ENCODE results near the gene PCDHA10.
"Not testable (repeated sequence)": the region's sequence is repeated elsewhere in the genome, so short reads cannot be mapped to it uniquely, and the experiment has no call there.

PCDHA10 gene

DNA sequence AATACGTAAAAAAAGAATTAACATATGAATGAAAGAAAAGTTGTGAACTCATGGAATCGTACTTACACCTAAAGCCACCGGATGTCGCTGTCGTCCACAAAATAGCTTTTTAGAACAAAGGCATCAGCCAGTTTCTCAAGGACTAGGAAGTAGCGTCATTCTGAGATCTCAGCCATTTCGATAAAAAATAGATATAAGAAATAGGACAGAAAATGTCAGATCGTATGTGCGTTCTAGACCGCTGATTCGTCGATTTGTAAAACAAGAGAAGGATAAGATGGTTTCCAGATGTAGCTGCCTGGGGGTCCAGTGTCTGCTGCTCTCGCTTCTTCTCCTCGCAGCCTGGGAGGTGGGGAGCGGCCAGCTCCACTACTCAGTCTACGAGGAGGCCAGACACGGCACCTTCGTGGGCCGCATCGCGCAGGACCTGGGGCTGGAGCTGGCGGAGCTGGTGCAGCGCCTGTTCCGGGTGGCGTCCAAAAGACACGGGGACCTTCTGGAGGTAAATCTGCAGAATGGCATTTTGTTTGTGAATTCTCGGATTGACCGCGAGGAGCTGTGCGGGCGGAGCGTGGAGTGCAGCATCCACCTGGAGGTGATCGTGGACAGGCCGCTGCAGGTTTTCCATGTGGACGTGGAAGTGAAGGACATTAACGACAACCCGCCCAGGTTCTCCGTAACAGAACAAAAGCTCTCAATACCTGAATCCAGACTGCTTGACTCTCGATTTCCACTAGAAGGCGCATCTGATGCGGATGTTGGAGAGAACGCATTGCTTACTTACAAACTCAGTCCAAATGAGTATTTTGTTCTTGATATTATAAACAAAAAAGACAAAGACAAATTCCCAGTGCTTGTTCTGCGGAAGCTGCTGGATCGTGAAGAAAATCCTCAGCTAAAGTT, at the start of gene PCDHA10:
Gene PCDHA10 (plus strand): TSS at position 126 of the 903 bp plus-strand sequence. CDS start 152 bp downstream, at position 278.
- DNase-seq (ENCODE audit: low read depth, low spot score) = peak; percentile 64

DNA sequence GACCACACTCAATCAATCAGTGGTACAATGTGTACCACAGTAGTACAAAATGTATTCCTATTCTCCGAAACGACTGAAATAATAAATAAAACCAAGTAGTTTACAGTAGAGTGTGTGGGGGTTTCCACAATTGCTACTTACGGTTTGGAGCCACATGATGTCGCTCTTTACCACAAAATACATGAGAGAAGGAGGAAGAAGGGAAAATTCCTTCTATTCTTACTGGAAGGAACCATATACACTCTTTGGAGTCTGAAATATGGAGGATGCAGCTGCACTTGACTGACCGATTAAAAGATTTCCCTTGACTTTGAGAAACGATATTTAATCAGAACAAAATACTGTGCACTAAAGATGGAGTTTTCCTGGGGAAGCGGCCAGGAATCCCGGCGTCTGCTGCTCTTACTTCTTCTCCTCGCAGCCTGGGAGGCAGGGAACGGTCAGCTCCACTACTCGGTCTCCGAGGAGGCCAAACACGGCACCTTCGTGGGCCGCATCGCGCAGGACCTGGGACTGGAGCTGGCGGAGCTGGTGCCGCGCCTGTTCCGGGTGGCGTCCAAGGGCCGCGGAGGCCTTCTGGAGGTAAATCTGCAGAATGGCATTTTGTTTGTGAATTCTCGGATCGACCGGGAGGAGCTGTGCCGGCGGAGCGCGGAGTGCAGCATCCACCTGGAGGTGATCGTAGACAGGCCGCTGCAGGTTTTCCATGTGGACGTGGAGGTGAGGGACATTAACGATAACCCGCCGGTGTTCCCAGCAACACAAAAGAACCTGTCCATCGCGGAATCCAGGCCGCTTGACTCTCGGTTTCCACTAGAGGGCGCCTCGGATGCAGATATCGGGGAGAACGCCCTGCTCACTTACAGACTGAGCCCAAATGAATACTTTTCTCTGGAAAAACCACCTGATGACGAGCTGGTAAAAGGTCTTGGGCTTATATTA, 48.6 kb upstream of the PCDHA10 start, which contains the start of gene PCDHA4:
Gene PCDHA4 (plus strand): TSS at position 235 of the 942 bp plus-strand sequence.
- DNase-seq (ENCODE audit: low read depth, low spot score) = peak; percentile 85

- not testable (repeated sequence) for DNase-seq (ENCODE audit: low read depth, low spot score)
Measured at GRCh38 chr5:140808241-140808888, 47.3 kb upstream of the PCDHA10 start.

DNA sequence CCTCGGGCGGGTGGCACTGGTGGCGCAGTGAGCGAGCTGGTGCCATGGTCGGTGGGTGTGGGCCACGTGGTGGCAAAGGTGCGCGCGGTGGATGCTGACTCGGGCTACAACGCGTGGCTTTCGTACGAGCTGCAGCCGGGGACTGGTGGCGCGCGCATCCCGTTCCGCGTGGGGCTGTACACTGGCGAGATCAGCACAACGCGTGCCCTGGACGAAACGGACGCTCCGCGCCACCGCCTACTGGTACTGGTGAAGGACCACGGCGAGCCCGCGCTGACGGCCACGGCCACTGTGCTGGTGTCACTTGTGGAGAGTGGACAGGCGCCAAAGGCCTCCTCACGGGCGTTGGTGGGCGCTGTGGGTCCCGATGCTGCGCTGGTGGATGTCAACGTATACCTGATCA, 46.8 kb upstream of the PCDHA10 start:
- DNase-seq (ENCODE audit: low read depth, low spot score) = no peak

GRCh38 chr5:140821375-140822280, 34.1 kb upstream of the PCDHA10 start, which contains the start of gene PCDHA5:
Gene PCDHA5 (plus strand): TSS chr5:140821613.
- peak; percentile 34 for DNase-seq (ENCODE audit: low read depth, low spot score)

DNA sequence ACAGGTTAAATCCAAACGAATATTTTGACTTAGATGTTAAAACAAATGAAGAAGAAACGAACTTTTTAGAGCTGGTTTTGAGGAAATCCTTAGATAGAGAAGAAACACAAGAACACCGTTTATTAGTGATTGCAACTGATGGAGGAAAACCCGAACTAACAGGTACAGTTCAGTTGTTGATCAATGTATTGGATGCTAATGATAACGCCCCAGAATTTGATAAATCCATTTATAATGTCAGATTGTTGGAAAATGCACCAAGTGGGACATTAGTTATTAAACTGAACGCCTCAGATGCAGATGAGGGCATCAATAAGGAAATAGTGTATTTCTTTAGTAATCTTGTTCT, 33.4 kb upstream of the PCDHA10 start:
- no peak for DNase-seq (ENCODE audit: low read depth, low spot score)

GRCh38 chr5:140822969-140823368, 32.7 kb upstream of the PCDHA10 start:
- not testable (repeated sequence) for DNase-seq (ENCODE audit: low read depth, low spot score)

DNA sequence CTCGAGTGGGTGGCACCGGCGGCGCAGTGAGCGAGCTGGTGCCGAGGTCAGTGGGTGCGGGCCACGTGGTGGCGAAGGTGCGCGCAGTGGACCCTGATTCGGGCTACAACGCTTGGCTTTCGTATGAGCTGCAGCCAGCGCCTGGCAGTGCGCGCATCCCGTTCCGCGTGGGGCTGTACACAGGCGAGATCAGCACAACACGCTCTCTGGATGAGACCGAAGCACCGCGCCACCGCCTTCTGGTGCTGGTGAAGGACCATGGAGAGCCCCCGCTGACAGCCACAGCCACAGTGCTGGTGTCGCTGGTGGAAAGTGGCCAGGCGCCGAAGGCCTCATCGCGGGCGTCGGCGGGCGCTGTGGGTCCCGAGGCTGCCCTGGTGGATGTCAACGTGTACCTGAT, 32.2 kb upstream of the PCDHA10 start:
- no peak for DNase-seq (ENCODE audit: low read depth, low spot score)

DNA sequence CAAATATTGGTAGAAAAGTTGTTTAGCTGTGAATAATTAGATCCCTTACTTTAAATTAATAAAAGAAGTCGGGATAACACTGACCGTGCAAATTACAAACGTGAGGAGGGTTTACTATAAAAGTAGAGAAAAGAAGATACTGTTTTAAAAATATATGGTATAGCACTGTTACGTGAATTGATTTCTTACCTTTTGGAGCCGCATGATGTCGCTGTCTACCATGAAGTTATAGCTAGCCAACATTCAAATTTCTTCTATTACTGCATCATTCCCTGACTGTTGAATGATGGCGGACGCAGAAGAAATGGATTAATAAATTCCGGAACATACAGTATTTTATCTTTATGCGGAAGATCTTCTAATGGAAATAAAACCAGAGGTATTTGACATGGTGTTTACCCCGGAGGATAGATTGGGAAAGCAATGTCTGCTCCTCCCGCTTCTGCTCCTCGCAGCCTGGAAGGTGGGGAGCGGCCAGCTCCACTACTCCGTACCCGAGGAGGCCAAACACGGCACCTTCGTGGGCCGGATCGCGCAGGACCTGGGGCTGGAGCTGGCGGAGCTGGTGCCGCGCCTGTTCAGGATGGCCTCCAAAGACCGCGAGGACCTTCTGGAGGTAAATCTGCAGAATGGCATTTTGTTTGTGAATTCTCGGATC, 27.9 kb upstream of the PCDHA10 start, which contains the start of gene PCDHA6:
Gene PCDHA6 (plus strand): TSS at position 257 of the 658 bp plus-strand sequence. CDS start 132 bp downstream, at position 389.
- DNase-seq (ENCODE audit: low read depth, low spot score) = no peak

- peak; percentile 19 for DNase-seq (ENCODE audit: low read depth, low spot score)
Measured at GRCh38 chr5:140828362-140828737, 27.3 kb upstream of the PCDHA10 start.

DNA sequence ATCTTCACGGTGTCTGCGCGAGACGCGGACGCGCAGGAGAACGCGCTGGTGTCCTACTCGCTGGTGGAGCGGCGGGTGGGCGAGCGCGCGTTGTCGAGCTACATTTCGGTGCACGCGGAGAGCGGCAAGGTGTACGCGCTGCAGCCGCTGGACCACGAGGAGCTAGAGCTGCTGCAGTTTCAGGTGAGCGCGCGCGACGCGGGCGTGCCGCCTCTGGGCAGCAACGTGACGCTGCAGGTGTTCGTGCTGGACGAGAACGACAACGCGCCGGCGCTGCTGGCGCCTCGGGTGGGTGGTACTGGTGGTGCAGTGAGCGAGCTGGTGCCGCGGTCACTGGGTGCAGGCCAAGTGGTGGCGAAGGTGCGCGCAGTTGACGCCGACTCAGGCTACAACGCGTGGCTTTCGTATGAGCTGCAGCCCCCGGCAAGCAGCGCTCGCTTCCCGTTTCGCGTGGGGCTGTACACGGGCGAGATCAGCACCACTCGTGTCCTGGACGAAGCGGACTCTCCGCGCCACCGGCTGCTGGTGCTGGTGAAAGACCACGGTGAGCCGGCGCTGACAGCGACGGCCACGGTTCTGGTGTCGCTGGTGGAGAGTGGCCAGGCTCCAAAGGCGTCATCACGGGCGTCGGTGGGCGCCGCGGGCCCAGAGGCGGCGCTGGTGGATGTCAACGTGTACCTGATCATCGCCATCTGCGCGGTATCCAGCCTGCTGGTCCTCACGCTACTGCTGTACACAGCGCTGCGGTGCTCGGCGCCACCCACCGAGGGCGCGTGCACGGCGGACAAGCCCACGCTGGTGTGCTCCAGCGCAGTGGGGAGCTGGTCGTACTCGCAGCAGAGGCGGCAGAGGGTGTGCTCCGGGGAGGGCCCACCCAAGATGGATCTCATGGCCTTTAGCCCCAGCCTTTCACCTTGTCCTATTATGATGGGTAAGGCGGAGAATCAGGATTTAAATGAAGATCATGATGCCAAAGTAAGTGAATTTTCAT, 25.9 kb upstream of the PCDHA10 start:
- not testable (repeated sequence) for DNase-seq (ENCODE audit: low read depth, low spot score)

GRCh38 chr5:140833993-140834392, 21.7 kb upstream of the PCDHA10 start, which contains the start of gene PCDHA7:
Gene PCDHA7 (plus strand): TSS chr5:140834269. CDS start chr5:140834384, 115 bp downstream.
- DNase-seq (ENCODE audit: low read depth, low spot score) = no peak

- DNase-seq (ENCODE audit: low read depth, low spot score) = peak; percentile 21
Measured at GRCh38 chr5:140834439-140835008, 21.2 kb upstream of the PCDHA10 start.

DNA sequence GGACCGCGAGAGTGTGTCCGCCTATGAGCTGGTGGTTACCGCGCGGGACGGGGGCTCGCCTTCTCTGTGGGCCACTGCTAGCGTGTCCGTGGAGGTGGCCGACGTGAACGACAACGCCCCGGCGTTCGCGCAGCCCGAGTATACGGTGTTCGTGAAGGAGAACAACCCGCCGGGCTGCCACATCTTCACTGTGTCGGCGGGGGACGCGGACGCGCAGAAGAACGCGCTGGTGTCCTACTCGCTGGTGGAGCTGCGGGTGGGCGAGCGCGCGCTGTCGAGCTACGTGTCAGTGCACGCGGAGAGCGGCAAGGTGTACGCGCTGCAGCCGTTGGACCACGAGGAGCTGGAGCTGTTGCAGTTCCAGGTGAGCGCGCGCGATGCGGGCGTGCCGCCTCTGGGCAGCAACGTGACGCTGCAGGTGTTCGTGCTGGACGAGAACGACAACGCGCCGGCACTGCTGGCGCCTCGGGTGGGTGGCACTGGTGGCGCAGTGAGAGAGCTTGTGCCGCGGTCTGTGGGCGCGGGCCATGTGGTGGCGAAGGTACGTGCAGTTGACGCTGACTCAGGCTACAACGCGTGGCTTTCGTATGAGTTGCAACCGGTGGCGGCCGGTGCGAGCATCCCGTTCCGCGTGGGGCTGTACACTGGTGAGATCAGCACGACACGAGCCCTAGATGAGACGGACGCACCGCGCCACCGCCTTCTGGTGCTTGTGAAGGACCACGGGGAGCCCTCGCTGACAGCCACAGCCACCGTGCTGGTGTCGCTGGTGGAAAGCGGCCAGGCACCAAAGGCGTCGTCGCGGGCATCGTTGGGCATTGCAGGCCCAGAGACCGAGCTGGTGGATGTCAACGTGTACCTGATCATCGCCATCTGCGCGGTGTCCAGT, 19.8 kb upstream of the PCDHA10 start:
- no peak for DNase-seq (ENCODE audit: low read depth, low spot score)

DNA sequence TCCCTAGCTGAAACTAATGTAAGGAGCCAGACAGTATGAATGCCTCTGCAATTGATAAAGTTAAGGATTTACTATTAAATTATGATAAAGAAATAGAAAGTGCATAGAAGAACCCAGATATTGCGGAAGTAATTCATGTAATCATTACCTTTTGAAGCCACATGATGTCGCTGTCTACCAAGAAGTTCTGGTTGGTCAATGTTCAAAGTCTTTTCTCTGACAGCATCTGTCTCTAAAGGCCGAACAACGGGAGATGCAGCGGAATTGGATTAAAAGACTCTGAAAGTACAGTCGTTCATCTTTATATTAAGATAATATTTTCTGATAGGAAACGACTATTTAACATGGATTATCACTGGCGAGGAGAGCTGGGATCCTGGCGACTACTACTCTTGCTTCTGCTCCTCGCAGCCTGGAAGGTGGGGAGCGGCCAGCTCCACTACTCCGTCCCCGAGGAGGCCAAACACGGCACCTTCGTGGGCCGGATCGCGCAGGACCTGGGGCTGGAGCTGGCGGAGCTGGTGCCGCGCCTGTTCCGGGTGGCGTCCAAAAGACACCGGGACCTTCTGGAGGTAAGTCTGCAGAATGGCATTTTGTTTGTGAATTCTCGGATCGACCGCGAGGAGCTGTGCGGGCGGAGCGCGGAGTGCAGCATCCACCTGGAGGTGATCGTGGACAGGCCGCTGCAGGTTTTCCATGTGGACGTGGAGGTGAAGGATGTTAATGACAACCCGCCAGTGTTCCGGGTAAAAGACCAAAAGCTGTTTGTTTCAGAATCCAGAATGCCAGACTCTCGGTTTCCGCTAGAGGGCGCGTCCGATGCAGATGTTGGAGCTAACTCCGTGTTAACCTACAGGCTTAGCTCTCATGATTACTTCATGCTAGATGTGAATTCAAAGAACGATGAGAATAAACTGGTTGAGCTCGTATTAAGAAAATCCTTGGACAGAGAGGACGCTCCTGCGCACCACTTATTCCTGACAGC, 14.4 kb upstream of the PCDHA10 start, which contains the start of gene PCDHA8:
Gene PCDHA8 (plus strand): TSS at position 210 of the 985 bp plus-strand sequence. CDS start 135 bp downstream, at position 345.
- peak; percentile 57 for DNase-seq (ENCODE audit: low read depth, low spot score)

All from ELF-1 (cell line).